ENCODE data around the gene ANKRD16.
A peak's percentile ranks its signal among the peaks of the same experiment; 100 is the strongest.
"Not testable (repeated sequence)": the region's sequence is repeated elsewhere in the genome, so short reads cannot be mapped to it uniquely, and the experiment has no call there.

ANKRD16 gene

GRCh38 chr10:5833814-5834213 is 55.9 kb downstream of the ANKRD16 start:
- no peak for DNase-seq (ENCODE audit: low read depth)

DNA sequence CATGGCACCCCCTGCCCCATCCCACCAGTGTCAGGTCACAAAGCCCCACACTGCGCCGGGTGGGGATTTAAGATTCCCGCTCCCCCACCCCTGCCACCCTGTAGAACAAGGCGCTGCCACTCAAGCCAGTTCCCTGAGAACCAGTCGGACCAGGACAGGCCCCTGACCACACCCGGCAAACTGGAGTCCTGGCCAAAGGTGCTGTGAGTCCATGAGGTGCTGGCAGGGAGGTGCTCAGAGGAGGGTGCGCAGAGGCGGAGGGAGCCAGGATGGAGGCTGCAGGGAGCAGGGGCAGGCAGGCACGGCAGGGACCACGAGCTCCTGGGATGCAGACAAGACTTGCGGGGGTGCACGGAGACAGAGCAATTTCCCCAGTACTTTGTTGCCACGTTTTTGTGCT is 56.7 kb downstream of the ANKRD16 start:
- DNase-seq (ENCODE audit: low read depth): no peak

DNA sequence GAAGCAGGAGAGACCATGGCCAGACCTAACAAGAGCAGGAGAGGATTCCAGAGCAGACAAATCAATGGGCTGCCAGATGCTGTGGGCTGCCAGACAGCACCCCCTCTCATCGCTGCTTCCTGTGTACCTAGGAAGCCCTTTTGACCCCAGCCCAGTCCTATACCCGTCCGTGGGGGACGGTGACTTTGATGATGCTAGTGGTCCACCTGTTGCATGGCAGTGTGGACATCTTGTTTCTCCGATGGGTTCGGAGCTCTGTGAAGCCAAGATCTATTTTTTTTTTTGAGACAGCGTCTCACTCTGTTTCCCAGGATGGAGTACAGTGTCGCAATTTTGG is 58.3 kb downstream of the ANKRD16 start:
- no peak for DNase-seq (ENCODE audit: low read depth)

- no peak for DNase-seq (ENCODE audit: low read depth)
Observed at GRCh38 chr10:5830629-5831445, 58.9 kb downstream of the ANKRD16 start.

- no peak for DNase-seq (ENCODE audit: low read depth)
Observed at GRCh38 chr10:5829267-5829666, 60.4 kb downstream of the ANKRD16 start.

DNA sequence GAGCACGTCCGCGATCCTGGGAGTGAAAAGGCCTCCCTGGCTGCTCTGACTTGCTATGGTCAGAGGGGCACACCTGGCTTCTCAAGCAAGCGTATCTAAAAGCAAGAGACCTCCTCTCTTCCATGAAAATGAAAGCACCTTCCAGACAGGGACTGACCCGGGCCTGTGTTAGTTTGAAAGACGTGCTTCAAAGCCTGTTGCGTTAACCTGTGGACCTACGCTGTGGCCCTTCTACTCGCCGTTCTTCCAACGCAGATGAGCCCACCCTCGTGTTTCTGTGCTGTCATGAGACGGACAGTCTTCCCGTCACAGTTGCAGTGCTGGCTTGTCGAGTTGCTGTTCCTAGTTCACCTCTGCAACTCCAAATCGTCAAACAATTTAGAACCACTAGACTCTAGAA is 61.0 kb downstream of the ANKRD16 start:
- no peak for DNase-seq (ENCODE audit: low read depth)

- no peak for DNase-seq (ENCODE audit: low read depth)
Observed at GRCh38 chr10:5827841-5828240, 61.9 kb downstream of the ANKRD16 start.

DNA sequence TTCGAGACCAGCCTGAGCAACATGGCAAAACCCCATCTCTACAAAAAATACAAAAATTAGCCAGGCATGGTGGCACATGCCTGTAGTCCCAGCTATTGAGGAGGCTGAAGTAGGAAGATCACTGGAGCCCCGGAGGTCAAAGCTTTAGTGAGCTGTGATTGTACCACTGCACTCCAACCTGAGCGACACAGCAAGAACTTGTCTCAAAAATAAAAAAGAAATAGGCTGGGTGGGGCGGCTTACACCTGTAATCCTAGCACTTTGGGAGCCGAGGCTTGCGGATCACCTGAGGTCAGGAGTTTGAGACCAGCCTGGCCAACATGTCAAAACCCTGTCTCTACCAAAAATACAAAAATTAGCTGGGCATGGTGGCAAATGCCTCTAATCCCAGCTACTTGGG is 63.2 kb downstream of the ANKRD16 start:
- DNase-seq (ENCODE audit: low read depth): not testable (repeated sequence)

- DNase-seq (ENCODE audit: low read depth): no peak
Observed at GRCh38 chr10:5818894-5819293, 70.8 kb downstream of the ANKRD16 start.

DNA sequence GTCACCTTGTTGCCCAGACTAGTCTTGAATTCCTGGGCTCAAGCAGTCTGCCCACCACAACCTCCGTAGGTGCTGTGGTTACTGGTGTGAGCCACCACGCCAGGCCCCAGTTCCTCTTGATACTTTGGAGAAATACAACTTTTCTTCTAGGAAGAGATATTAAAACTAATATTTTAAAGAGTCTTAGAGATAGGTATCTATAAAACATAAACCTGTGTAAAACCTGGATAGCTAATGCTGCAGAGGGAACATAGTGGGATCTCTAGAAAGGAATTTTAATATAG is 71.7 kb downstream of the ANKRD16 start:
- no peak for DNase-seq (ENCODE audit: low read depth)

DNA sequence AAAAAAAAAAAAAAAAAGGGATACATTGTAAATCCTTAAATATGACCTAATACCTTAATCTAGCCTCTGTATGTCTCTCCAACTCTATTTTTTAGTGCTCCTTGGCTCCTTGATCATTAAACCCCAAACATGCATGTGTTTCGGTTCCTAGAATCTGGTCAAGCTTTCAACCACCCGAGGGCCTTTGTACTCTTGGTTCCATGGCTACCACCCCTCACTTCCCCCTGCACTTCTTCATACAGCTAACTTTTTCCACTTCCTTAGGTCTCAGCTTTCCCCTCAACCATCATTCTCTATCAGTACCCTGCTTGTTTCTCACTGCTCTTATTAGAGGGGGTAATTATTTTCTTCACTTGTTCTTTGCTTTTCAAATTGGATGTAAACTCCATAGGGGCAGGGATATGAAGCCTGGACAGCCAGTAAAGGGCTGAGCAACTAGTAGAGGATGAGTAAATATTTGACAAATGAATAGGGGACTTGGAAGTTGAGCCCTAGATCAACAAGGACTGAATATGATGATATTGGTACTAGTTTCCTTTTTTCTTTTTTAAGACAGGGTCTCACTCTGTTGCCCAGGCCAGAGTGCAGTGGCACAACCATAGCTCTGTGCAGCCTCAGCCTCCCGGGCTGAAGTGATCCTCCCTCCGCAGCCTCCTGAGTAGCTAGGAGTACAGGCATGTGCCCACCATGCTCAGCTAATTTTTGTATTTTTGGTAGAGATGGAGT is 72.2 kb downstream of the ANKRD16 start:
- DNase-seq (ENCODE audit: low read depth): no peak

DNA sequence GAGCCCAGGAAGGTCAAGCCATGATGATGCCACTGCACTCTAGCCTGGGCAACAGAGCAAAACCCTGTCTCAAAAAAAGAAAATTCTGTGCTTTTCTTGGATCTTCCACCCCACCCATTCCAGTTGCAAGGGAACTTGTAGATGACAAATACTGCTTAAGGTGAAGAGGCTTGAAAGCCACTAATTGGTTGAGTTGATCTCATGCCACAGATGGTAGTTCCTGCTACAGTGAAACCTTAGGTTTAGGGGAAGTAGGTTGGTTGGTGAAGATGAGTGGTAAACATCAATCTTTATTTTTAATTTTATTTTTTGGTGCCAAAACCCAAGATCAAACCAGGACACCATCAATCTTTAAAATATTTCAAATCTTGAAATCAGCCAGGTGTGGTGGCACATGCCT is 73.5 kb downstream of the ANKRD16 start:
- DNase-seq (ENCODE audit: low read depth): no peak

DNA sequence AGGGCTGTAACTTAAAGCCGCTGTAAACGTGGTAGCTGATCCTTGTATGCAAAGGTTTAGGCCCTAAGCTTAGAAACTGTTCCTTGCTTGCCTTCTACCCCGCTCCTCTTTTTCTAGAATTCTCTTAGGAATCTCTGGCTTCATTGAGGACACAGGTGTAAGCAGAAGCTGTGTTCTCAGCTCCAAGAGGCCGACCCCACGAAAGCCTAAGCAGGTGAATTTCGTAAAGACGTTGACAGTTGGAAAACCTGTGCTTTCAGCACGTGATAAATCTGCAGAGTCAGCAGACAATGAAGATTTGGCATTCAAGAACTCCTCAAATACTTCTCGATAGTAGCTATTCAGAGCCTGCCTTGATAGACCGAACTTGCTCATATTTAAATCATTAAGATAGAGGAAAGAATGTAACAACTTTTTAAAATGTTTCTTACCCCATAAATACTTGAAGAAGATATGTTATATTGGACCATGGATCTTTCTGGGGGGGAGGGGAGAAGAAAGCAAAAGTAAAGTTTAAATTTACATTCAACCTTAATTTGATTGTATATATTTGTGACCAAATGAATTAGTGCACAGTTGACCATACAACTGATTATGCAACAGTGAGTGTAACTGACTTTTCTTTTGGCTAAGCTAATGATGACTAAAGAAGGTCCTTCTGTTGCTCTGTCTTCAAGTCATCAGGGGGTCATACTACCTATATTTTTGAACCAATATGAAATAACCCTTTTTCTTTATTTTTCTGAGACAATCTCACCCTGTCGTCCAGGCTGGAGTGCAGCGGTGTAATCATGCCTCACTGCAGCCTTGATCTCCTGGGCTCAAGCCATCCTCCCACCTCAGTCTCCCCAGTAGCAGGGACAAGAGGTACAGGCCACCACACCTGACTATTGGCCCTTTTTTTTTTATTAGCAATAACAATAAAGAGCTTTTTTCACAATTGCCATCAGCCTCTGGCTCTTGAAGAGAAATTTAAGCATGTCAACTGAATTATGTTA is 75.3 kb downstream of the ANKRD16 start:
- DNase-seq (ENCODE audit: low read depth): peak; percentile 18

GRCh38 chr10:5813341-5814109 is 76.2 kb downstream of the ANKRD16 start, which contains the start of gene GDI2:
Gene GDI2, minus strand, starts transcription at chr10:5813434. Its CDS starts 176 bp downstream, at chr10:5813258.
- peak; percentile 96 for DNase-seq (ENCODE audit: low read depth)

GRCh38 chr10:5813091-5813340 is 76.7 kb downstream of the ANKRD16 start:
- DNase-seq (ENCODE audit: low read depth): no peak

- DNase-seq (ENCODE audit: low read depth): peak; percentile 2
Observed at GRCh38 chr10:5812283-5813090, 77.2 kb downstream of the ANKRD16 start.

Measured in stimulated activated CD4-positive, alpha-beta T cell treated with anti-CD3 and anti-CD28 coated beads, Interleukin-2, amount 100 ng/mL, for 4 hours (primary cell).